ENCODE data around the gene SSTR5.

The SSTR5 gene

GRCh38 chr16:1072526-1073261 lies at the start of gene SSTR5:
Gene SSTR5 (plus strand): TSS chr16:1072747. CDS start chr16:1078869, 6,122 bp downstream.
- no peak for DNase-seq

- no peak for DNase-seq
Observed at GRCh38 chr16:1024138-1024537, 48.4 kb upstream of the SSTR5 start.

GRCh38 chr16:1025183-1025809 lies 47.3 kb upstream of the SSTR5 start:
- DNase-seq = peak; percentile 24

GRCh38 chr16:1026057-1026783 lies 46.3 kb upstream of the SSTR5 start:
- DNase-seq = no peak

- no peak for DNase-seq
Observed at GRCh38 chr16:1026784-1027500, 45.6 kb upstream of the SSTR5 start.

GRCh38 chr16:1027501-1027815 lies 45.1 kb upstream of the SSTR5 start:
- no peak for DNase-seq

- DNase-seq = no peak
Observed at GRCh38 chr16:1028056-1028455, 44.5 kb upstream of the SSTR5 start.

- DNase-seq = no peak
Observed at GRCh38 chr16:1028524-1029258, 43.9 kb upstream of the SSTR5 start.

GRCh38 chr16:1029259-1029545 lies 43.3 kb upstream of the SSTR5 start:
- DNase-seq = no peak

- no peak for DNase-seq
Observed at GRCh38 chr16:1030473-1030901, 42.1 kb upstream of the SSTR5 start.

GRCh38 chr16:1031666-1032065 lies 40.9 kb upstream of the SSTR5 start:
- no peak for DNase-seq

GRCh38 chr16:1032607-1033006 lies 39.9 kb upstream of the SSTR5 start:
- no peak for DNase-seq

GRCh38 chr16:1033128-1033679 lies 39.3 kb upstream of the SSTR5 start:
- DNase-seq = no peak

GRCh38 chr16:1034230-1035065 lies 38.1 kb upstream of the SSTR5 start:
- DNase-seq = no peak

- DNase-seq = no peak
Observed at GRCh38 chr16:1035066-1035415, 37.5 kb upstream of the SSTR5 start.

GRCh38 chr16:1036166-1036565 lies 36.4 kb upstream of the SSTR5 start:
- DNase-seq = no peak

GRCh38 chr16:1036726-1037393 lies 35.7 kb upstream of the SSTR5 start:
- no peak for DNase-seq

- DNase-seq = no peak
Observed at GRCh38 chr16:1037394-1038257, 34.9 kb upstream of the SSTR5 start.

GRCh38 chr16:1038932-1039331 lies 33.6 kb upstream of the SSTR5 start:
- DNase-seq = no peak

GRCh38 chr16:1039762-1040161 lies 32.8 kb upstream of the SSTR5 start:
- no peak for DNase-seq
